Measurements from ENCODE around the gene REC8.
A peak's percentile ranks its signal among the peaks of the same experiment; 100 is the strongest.

The REC8 gene

GRCh38 chr14:24171422-24172260 is at the start of gene REC8:
TSS of gene REC8 (plus strand) at chr14:24172080. CDS start at chr14:24172553, 473 bp downstream.
- peak; percentile 82 to 94 for DNase-seq

GRCh38 chr14:24122416-24122815 is 49.5 kb upstream of the REC8 start:
- DNase-seq: no peak

GRCh38 chr14:24122898-24123297 is 49.0 kb upstream of the REC8 start:
- no peak for DNase-seq

DNA sequence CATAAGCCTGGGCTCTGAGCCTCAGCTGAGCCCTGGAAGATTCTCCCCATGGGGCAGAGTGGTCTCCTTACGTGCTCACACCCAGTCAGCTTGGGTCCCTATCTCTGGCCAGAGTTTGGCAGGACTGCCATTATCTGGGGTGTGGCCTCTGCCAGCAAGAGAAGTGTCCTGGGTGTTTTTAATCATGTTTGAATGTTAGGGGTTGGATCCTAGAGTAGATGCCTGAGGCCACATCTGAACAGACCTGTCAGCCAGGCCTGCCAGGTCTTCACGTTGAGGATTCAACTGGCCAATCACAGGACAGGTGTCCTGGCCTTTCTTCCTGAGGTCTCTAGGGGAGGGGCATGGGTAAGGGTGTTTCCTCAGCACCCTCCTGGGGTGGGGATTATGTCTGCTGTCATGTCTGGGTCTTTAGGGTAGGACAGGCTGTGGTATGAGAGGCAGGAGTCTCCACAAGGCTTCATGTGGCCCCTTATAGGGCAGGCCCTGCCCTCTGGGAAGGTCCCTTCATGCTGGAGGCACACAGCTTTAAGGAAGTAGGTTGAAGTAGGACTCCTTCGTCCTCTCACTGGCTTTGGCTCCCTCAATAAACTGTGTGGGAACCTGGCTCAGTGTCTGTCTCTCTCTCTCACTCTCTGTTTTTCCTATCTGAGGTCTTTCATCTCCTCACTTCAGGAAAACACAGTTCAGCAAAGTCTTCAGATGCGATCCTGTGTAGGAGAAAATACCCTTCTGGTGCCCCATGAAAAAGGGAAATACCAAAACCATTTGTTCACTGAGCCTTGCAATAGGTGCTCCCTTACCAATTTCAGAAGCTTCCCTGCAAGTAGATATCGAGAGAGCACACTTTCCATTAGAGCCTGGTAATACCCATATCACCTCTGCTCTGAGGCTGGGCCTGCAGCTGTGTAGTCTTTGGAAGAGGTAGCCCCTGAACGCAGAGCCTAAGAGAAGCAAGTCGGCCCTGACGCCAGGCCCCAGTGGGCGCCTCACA is 48.2 kb upstream of the REC8 start:
- no peak for DNase-seq

GRCh38 chr14:24126939-24127338 is 44.9 kb upstream of the REC8 start:
- no peak for DNase-seq

DNA sequence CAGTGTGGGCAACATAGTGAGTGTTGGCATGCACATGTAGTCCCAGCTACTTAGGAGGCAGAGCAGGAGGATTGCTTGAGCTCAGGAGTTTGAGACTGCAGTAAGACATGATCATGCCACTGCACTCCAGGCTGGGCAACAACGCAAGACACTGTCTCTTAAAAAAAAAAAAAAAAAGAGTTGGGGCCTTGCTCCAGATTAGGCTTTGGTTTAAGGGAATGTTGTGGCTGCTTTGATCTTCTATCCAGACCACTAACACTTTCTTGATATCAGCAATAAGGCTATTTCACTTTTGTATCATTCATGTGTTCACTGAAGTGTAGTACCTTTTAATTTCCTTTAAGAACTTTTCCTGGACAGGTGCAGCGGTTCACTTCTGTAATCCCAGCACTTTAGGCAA is 44.2 kb upstream of the REC8 start:
- no peak for DNase-seq

DNA sequence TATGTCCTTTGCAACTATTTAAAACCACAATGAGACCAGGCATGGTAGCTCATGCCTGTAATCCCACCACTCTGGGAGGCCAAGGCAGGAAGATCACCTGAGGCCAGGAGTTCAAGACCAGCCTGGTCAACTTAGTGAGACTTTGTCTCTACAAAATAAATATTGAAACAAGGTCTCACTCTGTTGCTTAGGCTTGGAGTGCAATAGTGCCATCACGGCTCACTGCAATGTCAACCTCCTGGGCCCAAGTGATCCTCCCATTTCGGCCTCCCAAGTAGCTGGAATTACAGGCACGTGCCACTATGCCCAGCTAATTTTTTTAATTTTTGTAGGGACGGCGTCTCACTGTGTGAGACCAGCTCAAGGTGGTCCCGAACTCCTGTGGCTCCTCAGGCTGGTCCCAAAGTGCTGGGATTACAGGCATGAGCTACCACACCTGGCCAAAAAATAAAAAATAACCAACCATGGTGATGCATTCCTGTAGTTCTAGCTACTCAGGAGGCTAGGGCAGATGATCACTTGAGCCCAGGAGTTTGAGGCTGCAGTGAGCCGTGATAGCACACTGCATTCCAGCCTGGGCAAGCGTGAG is 42.4 kb upstream of the REC8 start:
- no peak for DNase-seq

DNA sequence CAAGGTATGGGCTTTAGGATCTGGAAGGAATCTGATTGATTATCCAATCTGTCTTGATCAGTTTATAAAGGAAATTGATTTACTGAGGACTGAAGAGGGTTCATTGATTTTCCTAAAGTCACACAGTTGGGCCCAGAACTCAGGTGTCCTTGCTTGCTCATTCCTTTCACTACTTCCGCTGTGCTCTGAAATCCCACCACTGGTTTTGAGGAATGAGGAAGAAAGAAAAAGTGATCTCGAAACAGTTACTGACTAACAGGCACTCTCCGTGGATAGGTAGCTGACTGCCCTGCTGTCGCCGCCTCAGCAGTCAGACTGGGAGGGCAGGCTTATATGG is 41.5 kb upstream of the REC8 start, which contains the start of gene FITM1:
FITM1 (plus strand) TSS at position 280 of the 337 bp plus-strand sequence. CDS start 905 bp downstream, outside the sequence.
- no peak for DNase-seq

- no peak for DNase-seq
These were observed 40.9 kb upstream of the REC8 start for GRCh38 chr14:24130717-24131548.

- no peak for DNase-seq
These were observed 40.3 kb upstream of the REC8 start for GRCh38 chr14:24131549-24131966.

DNA sequence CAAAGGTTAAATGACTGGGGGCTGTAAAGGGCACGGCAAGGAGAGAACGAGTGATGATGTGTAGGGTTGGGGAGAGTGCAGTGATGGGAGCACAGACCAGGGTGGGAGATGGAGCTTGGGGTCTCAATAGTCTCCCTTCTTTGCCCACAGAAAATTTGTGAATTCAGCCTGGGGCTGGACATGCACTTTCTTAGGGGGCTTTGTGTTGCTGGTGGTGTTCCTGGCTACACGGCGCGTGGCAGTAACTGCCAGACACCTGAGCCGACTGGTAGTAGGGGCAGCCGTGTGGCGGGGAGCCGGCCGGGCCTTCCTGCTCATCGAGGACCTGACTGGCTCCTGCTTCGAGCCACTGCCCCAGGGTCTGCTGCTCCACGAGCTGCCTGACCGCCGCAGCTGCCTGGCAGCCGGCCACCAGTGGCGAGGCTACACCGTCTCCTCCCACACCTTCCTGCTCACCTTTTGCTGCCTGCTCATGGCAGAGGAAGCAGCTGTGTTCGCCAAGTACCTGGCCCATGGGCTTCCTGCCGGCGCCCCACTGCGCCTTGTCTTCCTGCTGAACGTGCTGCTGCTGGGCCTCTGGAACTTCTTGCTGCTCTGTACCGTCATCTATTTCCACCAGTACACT is 39.7 kb upstream of the REC8 start:
- DNase-seq: peak; percentile 72 to 89

- DNase-seq: no peak
These were observed 38.9 kb upstream of the REC8 start for GRCh38 chr14:24132976-24133375.

DNA sequence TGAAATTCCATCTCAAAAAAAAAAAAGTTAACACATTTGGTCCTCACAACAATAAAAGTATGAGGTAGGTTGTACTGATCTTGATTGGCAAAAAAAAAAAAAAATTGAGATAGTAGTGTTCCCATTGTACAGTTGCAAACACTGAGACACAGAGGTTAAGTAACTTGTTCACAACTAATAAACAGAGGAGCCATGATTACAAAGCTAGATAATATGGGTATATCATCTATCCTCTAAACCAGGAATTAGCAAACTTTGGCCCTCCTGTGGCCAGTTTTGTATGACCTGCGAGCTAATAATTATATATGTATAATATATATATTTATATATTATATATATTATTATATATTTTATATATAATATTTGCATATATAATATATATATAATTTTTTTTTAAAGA is 38.1 kb upstream of the REC8 start:
- DNase-seq: no peak

DNA sequence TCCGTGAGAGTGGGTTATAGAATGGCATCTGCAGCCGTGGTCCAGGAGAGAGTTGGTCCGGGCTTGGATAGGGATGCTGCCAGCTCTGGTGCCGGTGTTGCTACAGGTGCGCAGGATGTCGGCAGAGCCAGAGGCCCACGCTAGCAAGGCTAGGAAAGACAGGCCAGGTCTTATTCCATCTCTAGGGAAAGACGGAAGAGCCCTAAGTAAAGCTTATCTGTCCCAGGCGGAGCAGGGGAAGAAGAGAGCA is 36.4 kb upstream of the REC8 start:
- no peak for DNase-seq

GRCh38 chr14:24135834-24136683 is 35.8 kb upstream of the REC8 start, which contains the start of gene PSME1:
TSS of gene PSME1 (plus strand) at chr14:24136194. CDS start at chr14:24136263, 69 bp downstream.
- DNase-seq: peak; percentile 90 to 96

DNA sequence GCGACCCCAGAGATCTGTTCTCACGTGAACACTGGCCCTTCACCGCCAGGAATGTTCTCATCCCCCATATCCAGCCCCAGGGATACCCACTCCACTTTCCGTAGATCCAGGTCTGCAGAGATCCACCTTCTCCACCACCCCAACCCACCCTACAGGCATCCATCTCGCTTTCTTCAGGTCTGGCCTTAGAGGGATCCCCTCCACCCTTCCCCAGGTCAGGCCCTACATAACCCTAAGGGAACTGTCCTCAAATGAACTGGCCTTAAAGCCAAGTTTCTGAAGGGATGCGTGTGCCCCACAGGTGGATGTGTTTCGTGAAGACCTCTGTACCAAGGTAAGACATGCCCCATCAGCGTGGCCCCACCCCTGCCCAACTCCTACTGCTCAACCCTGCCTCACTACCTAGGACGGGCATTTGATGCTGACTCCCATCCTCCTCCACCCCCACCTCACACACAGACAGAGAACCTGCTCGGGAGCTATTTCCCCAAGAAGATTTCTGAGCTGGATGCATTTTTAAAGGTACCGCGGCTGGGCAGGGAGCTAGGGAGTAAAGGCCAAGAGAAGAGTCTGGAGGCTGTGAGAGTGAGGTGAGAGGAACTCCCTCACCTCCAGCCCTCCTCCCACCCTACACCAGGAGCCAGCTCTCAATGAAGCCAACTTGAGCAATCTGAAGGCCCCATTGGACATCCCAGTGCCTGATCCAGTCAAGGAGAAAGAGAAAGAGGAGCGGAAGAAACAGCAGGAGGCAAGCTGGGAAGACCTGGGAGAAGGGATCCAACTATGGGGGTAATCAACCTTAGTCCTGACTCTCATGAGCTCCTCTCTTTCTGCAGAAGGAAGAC is 35.0 kb upstream of the REC8 start:
- no peak for DNase-seq

DNA sequence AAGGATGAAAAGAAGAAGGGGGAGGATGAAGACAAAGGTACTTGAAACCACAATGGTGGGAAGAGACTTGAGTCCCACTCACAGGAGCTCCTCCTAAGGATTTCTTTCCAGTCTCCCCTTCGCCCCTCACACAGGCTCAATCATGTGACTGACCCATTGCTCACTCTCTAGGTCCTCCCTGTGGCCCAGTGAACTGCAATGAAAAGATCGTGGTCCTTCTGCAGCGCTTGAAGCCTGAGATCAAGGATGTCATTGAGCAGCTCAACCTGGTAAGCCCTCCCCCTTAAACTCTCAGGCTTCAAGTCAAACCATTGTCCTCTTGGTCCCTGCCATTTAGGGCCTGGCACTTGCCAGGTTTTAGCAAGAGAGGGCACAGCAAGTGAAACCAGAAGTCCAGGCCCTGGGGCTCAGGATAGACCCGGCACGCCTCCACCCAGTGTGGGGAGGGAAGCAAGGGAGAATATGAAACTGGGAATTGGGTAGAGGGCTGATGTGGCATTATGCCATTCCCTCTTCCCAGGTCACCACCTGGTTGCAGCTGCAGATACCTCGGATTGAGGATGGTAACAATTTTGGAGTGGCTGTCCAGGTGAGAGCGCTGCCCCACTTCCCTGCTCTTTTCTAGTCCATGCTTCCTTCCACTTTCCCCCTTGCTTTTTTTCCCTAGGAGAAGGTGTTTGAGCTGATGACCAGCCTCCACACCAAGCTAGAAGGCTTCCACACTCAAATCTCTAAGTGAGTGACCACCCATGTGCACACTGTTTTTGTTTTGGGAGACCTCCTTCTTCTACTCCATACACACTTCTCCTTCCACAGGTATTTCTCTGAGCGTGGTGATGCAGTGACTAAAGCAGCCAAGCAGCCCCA is 34.1 kb upstream of the REC8 start:
- DNase-seq: no peak

DNA sequence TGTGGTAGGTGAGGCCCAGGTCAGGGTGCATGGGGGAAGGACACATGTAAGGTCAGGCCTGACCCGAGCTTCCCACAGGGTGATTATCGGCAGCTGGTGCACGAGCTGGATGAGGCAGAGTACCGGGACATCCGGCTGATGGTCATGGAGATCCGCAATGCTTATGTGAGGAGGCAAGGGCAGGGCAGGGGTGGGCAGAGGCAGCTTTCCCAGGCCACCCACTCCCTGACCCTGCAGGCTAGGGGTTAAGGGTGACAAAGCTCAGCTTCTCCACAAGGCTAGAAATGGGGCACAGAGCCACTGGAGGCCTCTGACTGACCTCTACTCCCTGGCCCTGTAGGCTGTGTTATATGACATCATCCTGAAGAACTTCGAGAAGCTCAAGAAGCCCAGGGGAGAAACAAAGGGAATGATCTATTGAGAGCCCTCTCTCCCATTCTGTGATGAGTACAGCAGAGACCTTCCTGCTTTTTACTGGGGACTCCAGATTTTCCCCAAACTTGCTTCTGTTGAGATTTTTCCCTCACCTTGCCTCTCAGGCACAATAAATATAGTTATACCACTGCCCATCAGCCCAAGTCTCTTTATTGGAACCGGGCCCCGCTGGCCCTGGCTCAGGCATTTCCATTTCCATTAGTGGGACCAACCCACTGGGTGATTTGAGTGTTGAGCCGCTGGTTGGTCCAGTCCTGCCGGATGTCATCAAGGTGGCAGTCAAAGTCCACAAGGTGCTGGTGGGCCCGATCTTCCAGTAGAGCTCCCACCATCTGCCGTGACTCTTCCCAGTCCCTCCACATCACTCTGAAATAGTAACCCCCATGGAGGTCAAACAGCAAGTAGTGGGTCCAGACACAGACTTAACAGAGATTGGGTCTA is 33.2 kb upstream of the REC8 start:
- no peak for DNase-seq

Data from NCI-H2081 (cell line).